Suppressor macrophage treated with lipopolysaccharide for 1 hour (primary cell): Measurements from ENCODE around the gene SRGAP3.
"Not testable (repeated sequence)": the region's sequence is repeated elsewhere in the genome, so short reads cannot be mapped to it uniquely, and the experiment has no call there.

ENCODE experiments used
- DNase-seq, 3 donors: peaks; one replicate each; pipeline ENCODE4 v3.0.0-alpha.2; 2020 to 2022

SRGAP3 gene

GRCh38 chr3:9249273-9250192 lies at the start of gene SRGAP3:
Gene SRGAP3 (minus strand): TSS chr3:9249646. CDS start chr3:9248951, 695 bp downstream.
- peak; percentile 92 to 96 (median 95) for DNase-seq

- peak; percentile 14 to 35 (median 32) for DNase-seq
These were observed 48.8 kb upstream of the SRGAP3 start for GRCh38 chr3:9298236-9298635.

- DNase-seq: no peak
These were observed 46.8 kb upstream of the SRGAP3 start for GRCh38 chr3:9296241-9296640.

GRCh38 chr3:9295007-9295406 lies 45.6 kb upstream of the SRGAP3 start:
- DNase-seq: no peak

GRCh38 chr3:9293953-9294352 lies 44.5 kb upstream of the SRGAP3 start:
- DNase-seq: not testable (repeated sequence)

- DNase-seq: peak; percentile 9 to 58 (median 38)
These were observed 43.6 kb upstream of the SRGAP3 start for GRCh38 chr3:9293076-9293475.

- DNase-seq: no peak
These were observed 43.1 kb upstream of the SRGAP3 start for GRCh38 chr3:9292516-9292915.

- DNase-seq: no peak
These were observed 42.5 kb upstream of the SRGAP3 start for GRCh38 chr3:9291821-9292410.

- DNase-seq: no peak
These were observed 41.1 kb upstream of the SRGAP3 start for GRCh38 chr3:9290566-9290965.

GRCh38 chr3:9281533-9281932 lies 32.1 kb upstream of the SRGAP3 start:
- not testable (repeated sequence) for DNase-seq

GRCh38 chr3:9280451-9281219 lies 31.2 kb upstream of the SRGAP3 start:
- no peak for DNase-seq

- DNase-seq: no peak
These were observed 30.5 kb upstream of the SRGAP3 start for GRCh38 chr3:9279966-9280365.

GRCh38 chr3:9278498-9278897 lies 29.1 kb upstream of the SRGAP3 start:
- DNase-seq: peak; percentile 27 to 32 (median 29)

- DNase-seq: no peak
These were observed 28.6 kb upstream of the SRGAP3 start for GRCh38 chr3:9278085-9278484.

- DNase-seq: no peak
These were observed 27.4 kb upstream of the SRGAP3 start for GRCh38 chr3:9276761-9277370.

- DNase-seq: no peak
These were observed 22.5 kb upstream of the SRGAP3 start for GRCh38 chr3:9271903-9272302.

GRCh38 chr3:9270704-9271103 lies 21.3 kb upstream of the SRGAP3 start:
- DNase-seq: no peak

GRCh38 chr3:9266716-9267115 lies 17.3 kb upstream of the SRGAP3 start:
- no peak for DNase-seq

GRCh38 chr3:9260305-9260704 lies 10.9 kb upstream of the SRGAP3 start:
- DNase-seq: no peak

GRCh38 chr3:9257092-9257491 lies 7.6 kb upstream of the SRGAP3 start:
- DNase-seq: no peak

GRCh38 chr3:9255976-9256375 lies 6.5 kb upstream of the SRGAP3 start:
- no peak for DNase-seq

- DNase-seq: no peak
These were observed 5.3 kb upstream of the SRGAP3 start for GRCh38 chr3:9254764-9255163.

GRCh38 chr3:9253327-9253726 lies 3.9 kb upstream of the SRGAP3 start:
- no peak for DNase-seq
